OCI-LY7 (cell line): ENCODE data around the gene SERPINE1. TPM values are rescaled to one million over a fixed set of nuclear protein-coding genes. Genes with fewer than 3 reads are reported as not detected.

Source experiments
- BruUV-seq: library from RNA; stranded (reverse); fragments of 400-500 nt; replicated peaks from 2 replicates; lab custom pipeline; 2021; lab: Mats Ljungman, UMichigan
- CTCF ChIA-PET: fragments of 300-600 bp; sonication (Branson Sonifier 250); formaldehyde crosslinking; loops from one replicate; lab custom pipeline; 2022; ENCODE audit warnings: antibody characterized with exemption; ENCODE audit not compliant: unreplicated experiment; lab: Charles Lee
- POLR2A ChIA-PET: fragments of 300-600 bp; sonication (Branson Sonifier 250); formaldehyde crosslinking; loops from one replicate; lab custom pipeline; 2022; ENCODE audit warnings: antibody characterized with exemption; lab: Charles Lee
- DNase-seq: peaks from one replicate; pipeline ENCODE4 v3.0.0-alpha.2; 2015; ENCODE audit warnings: low spot score
- H2AFZ ChIP-seq: fragments of 200-600 bp; sonication (generic), shearing (Covaris generic); 2 replicates; pipeline ENCODE4 v1.6.1; 2014; ENCODE audit warnings: mild to moderate bottlenecking, antibody characterized with exemption, low read length, moderate library complexity
- H3K27ac ChIP-seq: fragments of 200-600 bp; sonication (generic); 2 replicates; pipeline ENCODE4 v1.5.1; 2014; ENCODE audit warnings: mixed run types, low read depth, mild to moderate bottlenecking, moderate library complexity, low read length, inconsistent platforms; ENCODE audit not compliant: poor library complexity, severe bottlenecking
- H3K36me3 ChIP-seq: fragments of 200-600 bp; sonication (generic); 2 replicates; pipeline ENCODE4 v1.6.1; 2014; ENCODE audit warnings: mild to moderate bottlenecking, antibody characterized with exemption, low read length, moderate library complexity, mixed read lengths; ENCODE audit not compliant: insufficient read depth
- H3K4me1 ChIP-seq: fragments of 200-600 bp; sonication (generic); 2 replicates; pipeline ENCODE4 v1.5.1; 2014; ENCODE audit warnings: mild to moderate bottlenecking, low read length; ENCODE audit not compliant: insufficient read depth, poor library complexity, severe bottlenecking
- H3K4me2 ChIP-seq: fragments of 200-600 bp; sonication (generic); 2 replicates; pipeline ENCODE4 v1.6.1; 2014; ENCODE audit warnings: mild to moderate bottlenecking, low read length
- H3K4me3 ChIP-seq: fragments of 200-600 bp; sonication (generic); 2 replicates; pipeline ENCODE4 v1.5.1; 2014; ENCODE audit warnings: mild to moderate bottlenecking, low read depth, low read length; ENCODE audit not compliant: poor library complexity, severe bottlenecking
- H3K79me2 ChIP-seq: fragments of 200-600 bp; sonication (generic); 2 replicates; pipeline ENCODE4 v1.6.1; 2016; ENCODE audit warnings: low read depth, mild to moderate bottlenecking, low read length, moderate library complexity, mixed read lengths; ENCODE audit not compliant: insufficient read depth
- H3K9me2 ChIP-seq: fragments of 200-600 bp; sonication (generic); 2 replicates; pipeline ENCODE4 v1.6.1; 2016; ENCODE audit warnings: mild to moderate bottlenecking, low read length, mixed read lengths; ENCODE audit not compliant: insufficient read depth
- H3K9me3 ChIP-seq: fragments of 200-600 bp; sonication (generic); 2 replicates; pipeline ENCODE4 v1.6.1; 2014; ENCODE audit warnings: mild to moderate bottlenecking, mixed run types, low read length, mixed read lengths
- H4K20me1 ChIP-seq: fragments of 200-600 bp; sonication (generic); 2 replicates; pipeline ENCODE4 v1.6.1; 2014; ENCODE audit warnings: mild to moderate bottlenecking, antibody characterized with exemption, low read length, moderate library complexity, mixed read lengths; ENCODE audit not compliant: insufficient read depth
- EZH2phosphoT487 ChIP-seq: fragments of 200-600 bp; sonication (generic); IDR thresholded peaks from 2 replicates; pipeline ENCODE4 v1.6.1; 2018; ENCODE audit warnings: low read depth, borderline replicate concordance, mild to moderate bottlenecking, mixed run types, antibody characterized with exemption, low read length, moderate library complexity, mixed read lengths
- intact Hi-C: fragments of 100-400 bp; cut with micrococcal nuclease; formaldehyde crosslinking; loops from one replicate; pipeline ENCODE4 v1.10.0; 2022; ENCODE audit not compliant: unreplicated experiment
- microRNA-seq: library from miRNA; unstranded; fragments of <30 nt; microRNA quantifications from one replicate; pipeline ENCODE4 v1.2.0, GENCODE V29; 2022; ENCODE audit warnings: borderline replicate concordance
- small RNA-seq: library from RNA; depleted of rRNA; stranded (forward); fragments of <200 nt; gene quantifications from one replicate; pipeline ENCODE3, GENCODE V24; 2014
- total RNA-seq, 2 experiments: library from RNA; depleted of rRNA in 1 of 2; stranded (reverse); fragments of >200 nt in 1 of 2; shearing (Covaris generic) in 1 of 2; gene quantifications; 2 replicates each; pipeline ENCODE4 v1.2.3, GENCODE V29; 2014 to 2022
- TF ChIP-seq, protein P1 (sequence below): fragments of 200-600 bp; sonication (generic); conservative IDR thresholded peaks from 2 replicates; pipeline ENCODE4 v1.5.1; 2014; ENCODE audit warnings: mild to moderate bottlenecking, antibody characterized with exemption, low read length, moderate library complexity, mixed read lengths

Gene SERPINE1
- total RNA-seq, 2 experiments from 2014 or later: 0.42 TPM; not detected in 1

DNA sequence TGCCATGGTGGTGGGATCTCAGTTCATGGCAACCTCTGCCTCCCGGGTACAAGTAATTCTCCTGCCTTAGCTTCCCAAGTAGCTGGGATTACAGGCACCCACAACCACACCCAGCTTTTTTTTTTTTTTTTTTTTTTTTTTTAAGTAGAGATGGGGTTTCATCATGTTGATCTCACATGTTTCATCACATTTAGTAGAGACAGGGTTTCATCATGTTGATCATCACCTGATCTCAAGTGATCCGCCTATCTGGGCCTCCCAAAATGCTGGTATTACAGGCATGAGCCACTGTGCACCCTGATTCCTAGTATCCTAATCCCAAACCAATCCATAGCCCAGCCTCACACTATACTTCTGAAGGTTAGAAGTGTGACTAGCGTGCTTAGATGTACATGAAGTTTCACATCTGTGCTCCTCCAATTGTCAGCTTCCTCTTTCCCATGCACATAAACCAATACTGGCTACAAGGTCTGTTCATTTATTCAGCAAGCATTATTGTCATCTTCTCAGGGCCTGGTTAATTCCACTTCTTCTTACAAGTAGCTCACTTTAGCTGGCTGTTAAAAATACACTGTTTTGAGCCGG is 60.0 kb downstream of the SERPINE1 start:
- ChIA-PET CTCF (no interaction called here), POLR2A (interaction anchor here (0.7 kb wide), 1 partner anchor 31 kb away, joined by 4 read pairs; no protein-coding TSS in a partner anchor)
- no TSS peak for BruUV-seq
- H3K9me3 ChIP-seq: no peaks in the 10 kb centered on the region
- TF ChIP-seq EZH2phosphoT487: no peak
- TF ChIP-seq, protein P1, sequence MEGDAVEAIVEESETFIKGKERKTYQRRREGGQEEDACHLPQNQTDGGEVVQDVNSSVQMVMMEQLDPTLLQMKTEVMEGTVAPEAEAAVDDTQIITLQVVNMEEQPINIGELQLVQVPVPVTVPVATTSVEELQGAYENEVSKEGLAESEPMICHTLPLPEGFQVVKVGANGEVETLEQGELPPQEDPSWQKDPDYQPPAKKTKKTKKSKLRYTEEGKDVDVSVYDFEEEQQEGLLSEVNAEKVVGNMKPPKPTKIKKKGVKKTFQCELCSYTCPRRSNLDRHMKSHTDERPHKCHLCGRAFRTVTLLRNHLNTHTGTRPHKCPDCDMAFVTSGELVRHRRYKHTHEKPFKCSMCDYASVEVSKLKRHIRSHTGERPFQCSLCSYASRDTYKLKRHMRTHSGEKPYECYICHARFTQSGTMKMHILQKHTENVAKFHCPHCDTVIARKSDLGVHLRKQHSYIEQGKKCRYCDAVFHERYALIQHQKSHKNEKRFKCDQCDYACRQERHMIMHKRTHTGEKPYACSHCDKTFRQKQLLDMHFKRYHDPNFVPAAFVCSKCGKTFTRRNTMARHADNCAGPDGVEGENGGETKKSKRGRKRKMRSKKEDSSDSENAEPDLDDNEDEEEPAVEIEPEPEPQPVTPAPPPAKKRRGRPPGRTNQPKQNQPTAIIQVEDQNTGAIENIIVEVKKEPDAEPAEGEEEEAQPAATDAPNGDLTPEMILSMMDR: no peak
- no peaks in the 10 kb centered on the region for H3K9me2 ChIP-seq
- no peaks in the 10 kb centered on the region for H3K36me3 ChIP-seq
- H3K4me1 ChIP-seq: peaks cover 7% of the 10 kb centered on the region
- no peaks in the 10 kb centered on the region for H4K20me1 ChIP-seq
- H3K79me2 ChIP-seq: no peaks in the 10 kb centered on the region
- no peak overlapping the region for H3K4me3 ChIP-seq
- H3K4me2 ChIP-seq: no peak overlapping the region
- H3K27ac ChIP-seq: no peak overlapping the region
- no peak for DNase-seq
- intact Hi-C loops: no loop called here
- no peak overlapping the region for H2AFZ ChIP-seq

Small RNA genes within 50 kb of the gene (microRNA-seq; reads per million reads assigned to microRNA genes)
- not detected for gene MIR4653

Small RNA genes within 50 kb of the gene (small RNA-seq; reads per million reads assigned to genes)
- gene MIR4653: not detected

Other genes with a start within 250 kb of the SERPINE1 start
- 2.8 and 4.9 TPM in 2 replicates for gene UFSP1, start 237.4 kb upstream of the SERPINE1 start, total RNA-seq (2014; rRNA removed; shearing (Covaris generic))
- gene UFSP1, start 237.4 kb upstream of the SERPINE1 start, total RNA-seq (2022): 3.3 and 3.8 TPM in 2 replicates
- gene ACHE, start 231.2 kb upstream of the SERPINE1 start, total RNA-seq (2014; rRNA removed; shearing (Covaris generic)): not detected in 2 replicates
- not detected in 2 replicates for gene ACHE, start 231.2 kb upstream of the SERPINE1 start, total RNA-seq (2022)
- not detected in 2 replicates for gene MUC3A, start 177.6 kb upstream of the SERPINE1 start, total RNA-seq (2014; rRNA removed; shearing (Covaris generic))
- not detected in 2 replicates for gene MUC3A, start 177.6 kb upstream of the SERPINE1 start, total RNA-seq (2022)
- gene MUC12, start 157.5 kb upstream of the SERPINE1 start, total RNA-seq (2014; rRNA removed; shearing (Covaris generic)): not detected in 2 replicates
- not detected in 2 replicates for gene MUC12, start 157.5 kb upstream of the SERPINE1 start, total RNA-seq (2022)
- not detected in 2 replicates for gene MUC17, start 107.0 kb upstream of the SERPINE1 start, total RNA-seq (2014; rRNA removed; shearing (Covaris generic))
- not detected in 2 replicates for gene MUC17, start 107.0 kb upstream of the SERPINE1 start, total RNA-seq (2022)
- gene TRIM56, start 41.6 kb upstream of the SERPINE1 start, total RNA-seq (2014; rRNA removed; shearing (Covaris generic)): 15.6 and 16.7 TPM in 2 replicates
- 47.3 and 51.9 TPM in 2 replicates for gene TRIM56, start 41.6 kb upstream of the SERPINE1 start, total RNA-seq (2022)
- 57.9 and 88.0 TPM in 2 replicates for gene AP1S1, start 27.4 kb downstream of the SERPINE1 start, total RNA-seq (2014; rRNA removed; shearing (Covaris generic))
- gene AP1S1, start 27.4 kb downstream of the SERPINE1 start, total RNA-seq (2022): 58.3 and 67.3 TPM in 2 replicates
- gene VGF, start 38.5 kb downstream of the SERPINE1 start, total RNA-seq (2014; rRNA removed; shearing (Covaris generic)): not detected in 2 replicates
- 1.5 TPM in 2 replicates for gene VGF, start 38.5 kb downstream of the SERPINE1 start, total RNA-seq (2022)
- gene NAT16, start 53.2 kb downstream of the SERPINE1 start, total RNA-seq (2014; rRNA removed; shearing (Covaris generic)): 0.22 TPM in 1 of 2 replicates, not detected in the other
- gene NAT16, start 53.2 kb downstream of the SERPINE1 start, total RNA-seq (2022): not detected in 2 replicates
- gene MOGAT3, start 73.9 kb downstream of the SERPINE1 start, total RNA-seq (2014; rRNA removed; shearing (Covaris generic)): not detected in 2 replicates
- not detected in 2 replicates for gene MOGAT3, start 73.9 kb downstream of the SERPINE1 start, total RNA-seq (2022)
- 9.2 and 12.1 TPM in 2 replicates for gene PLOD3, start 90.5 kb downstream of the SERPINE1 start, total RNA-seq (2014; rRNA removed; shearing (Covaris generic))
- gene PLOD3, start 90.5 kb downstream of the SERPINE1 start, total RNA-seq (2022): 25.0 and 30.5 TPM in 2 replicates
- 63.8 and 77.3 TPM in 2 replicates for gene ZNHIT1, start 91.1 kb downstream of the SERPINE1 start, total RNA-seq (2014; rRNA removed; shearing (Covaris generic))
- 40.8 and 44.3 TPM in 2 replicates for gene ZNHIT1, start 91.1 kb downstream of the SERPINE1 start, total RNA-seq (2022)
- 15.9 and 17.8 TPM in 2 replicates for gene CLDN15, start 110.7 kb downstream of the SERPINE1 start, total RNA-seq (2014; rRNA removed; shearing (Covaris generic))
- gene CLDN15, start 110.7 kb downstream of the SERPINE1 start, total RNA-seq (2022): 31.9 and 34.8 TPM in 2 replicates
- gene FIS1, start 118.0 kb downstream of the SERPINE1 start, total RNA-seq (2014; rRNA removed; shearing (Covaris generic)): 92.7 and 114 TPM in 2 replicates
- 93.4 and 102 TPM in 2 replicates for gene FIS1, start 118.0 kb downstream of the SERPINE1 start, total RNA-seq (2022)
- gene IFT22, start 194.7 kb downstream of the SERPINE1 start, total RNA-seq (2014; rRNA removed; shearing (Covaris generic)): 8.7 and 14.6 TPM in 2 replicates
- 13.2 and 14.1 TPM in 2 replicates for gene IFT22, start 194.7 kb downstream of the SERPINE1 start, total RNA-seq (2022)
- gene COL26A1, start 235.8 kb downstream of the SERPINE1 start, total RNA-seq (2014; rRNA removed; shearing (Covaris generic)): not detected in 2 replicates
- gene COL26A1, start 235.8 kb downstream of the SERPINE1 start, total RNA-seq (2022): not detected in 2 replicates